ENCODE results near the gene HERC2.

The HERC2 gene

GRCh38 chr15:28122038-28122949, 199.7 kb downstream of the HERC2 start:
- no peak for TF ChIP-seq POLR2AphosphoS5 (IDR thresholded peaks at IDR 0.05; ENCODE audit: low read depth, low read length)
- no peak for TF ChIP-seq TAF1 (IDR thresholded peaks at IDR 0.05; ENCODE audit: borderline replicate concordance, insufficient read depth, low read length)
- TF ChIP-seq, protein P1, sequence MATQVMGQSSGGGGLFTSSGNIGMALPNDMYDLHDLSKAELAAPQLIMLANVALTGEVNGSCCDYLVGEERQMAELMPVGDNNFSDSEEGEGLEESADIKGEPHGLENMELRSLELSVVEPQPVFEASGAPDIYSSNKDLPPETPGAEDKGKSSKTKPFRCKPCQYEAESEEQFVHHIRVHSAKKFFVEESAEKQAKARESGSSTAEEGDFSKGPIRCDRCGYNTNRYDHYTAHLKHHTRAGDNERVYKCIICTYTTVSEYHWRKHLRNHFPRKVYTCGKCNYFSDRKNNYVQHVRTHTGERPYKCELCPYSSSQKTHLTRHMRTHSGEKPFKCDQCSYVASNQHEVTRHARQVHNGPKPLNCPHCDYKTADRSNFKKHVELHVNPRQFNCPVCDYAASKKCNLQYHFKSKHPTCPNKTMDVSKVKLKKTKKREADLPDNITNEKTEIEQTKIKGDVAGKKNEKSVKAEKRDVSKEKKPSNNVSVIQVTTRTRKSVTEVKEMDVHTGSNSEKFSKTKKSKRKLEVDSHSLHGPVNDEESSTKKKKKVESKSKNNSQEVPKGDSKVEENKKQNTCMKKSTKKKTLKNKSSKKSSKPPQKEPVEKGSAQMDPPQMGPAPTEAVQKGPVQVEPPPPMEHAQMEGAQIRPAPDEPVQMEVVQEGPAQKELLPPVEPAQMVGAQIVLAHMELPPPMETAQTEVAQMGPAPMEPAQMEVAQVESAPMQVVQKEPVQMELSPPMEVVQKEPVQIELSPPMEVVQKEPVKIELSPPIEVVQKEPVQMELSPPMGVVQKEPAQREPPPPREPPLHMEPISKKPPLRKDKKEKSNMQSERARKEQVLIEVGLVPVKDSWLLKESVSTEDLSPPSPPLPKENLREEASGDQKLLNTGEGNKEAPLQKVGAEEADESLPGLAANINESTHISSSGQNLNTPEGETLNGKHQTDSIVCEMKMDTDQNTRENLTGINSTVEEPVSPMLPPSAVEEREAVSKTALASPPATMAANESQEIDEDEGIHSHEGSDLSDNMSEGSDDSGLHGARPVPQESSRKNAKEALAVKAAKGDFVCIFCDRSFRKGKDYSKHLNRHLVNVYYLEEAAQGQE (IDR thresholded peaks at IDR 0.05; ENCODE audit: insufficient read depth in 1 of 2, low read depth in 2 of 2, low read length in 2 of 2): no peak
- TF ChIP-seq FOXP2 (optimal IDR thresholded peaks at IDR 0.05; ENCODE audit: borderline replicate concordance, extremely low read depth, extremely low read length, insufficient read depth): no peak
- no peak for TF ChIP-seq SIN3A (IDR thresholded peaks at IDR 0.05; ENCODE audit: borderline replicate concordance, insufficient read depth, low read length)

- TF ChIP-seq, protein P1 (IDR thresholded peaks at IDR 0.05; ENCODE audit: insufficient read depth in 1 of 2, low read depth in 2 of 2, low read length in 2 of 2): no peak
- TF ChIP-seq SIN3A (IDR thresholded peaks at IDR 0.05; ENCODE audit: borderline replicate concordance, insufficient read depth, low read length) (no peak), TAF1 (IDR thresholded peaks at IDR 0.05; ENCODE audit: borderline replicate concordance, insufficient read depth, low read length) (no peak), FOXP2 (optimal IDR thresholded peaks at IDR 0.05; ENCODE audit: borderline replicate concordance, extremely low read depth, extremely low read length, insufficient read depth) (no peak), POLR2AphosphoS5 (IDR thresholded peaks at IDR 0.05; ENCODE audit: low read depth, low read length) (no peak)
Measured at GRCh38 chr15:28120359-28120640, 201.7 kb downstream of the HERC2 start.

DNA sequence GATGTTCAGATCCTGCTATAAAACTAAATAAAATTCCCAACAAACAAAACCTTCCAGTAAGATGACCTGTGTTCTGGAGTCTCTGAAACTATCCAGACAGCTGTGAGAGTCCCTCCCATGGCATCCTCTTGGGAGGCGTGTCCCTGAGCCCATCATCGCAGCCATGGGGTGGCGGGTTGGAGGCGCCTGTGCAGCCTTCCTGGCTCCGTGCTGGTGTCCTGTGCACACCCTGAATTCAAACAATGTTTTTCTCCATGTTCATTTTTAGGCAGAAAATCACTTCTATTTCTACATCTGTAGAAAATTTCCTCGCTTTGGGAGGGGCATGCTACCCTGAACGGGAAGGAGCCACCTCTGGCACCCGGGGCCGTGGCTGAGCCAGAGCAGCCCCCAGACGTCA, 203.4 kb downstream of the HERC2 start:
- no peak for TF ChIP-seq FOXP2 (optimal IDR thresholded peaks at IDR 0.05; ENCODE audit: borderline replicate concordance, extremely low read depth, extremely low read length, insufficient read depth)
- TF ChIP-seq POLR2AphosphoS5 (IDR thresholded peaks at IDR 0.05; ENCODE audit: low read depth, low read length): no peak
- TF ChIP-seq TAF1 (IDR thresholded peaks at IDR 0.05; ENCODE audit: borderline replicate concordance, insufficient read depth, low read length): no peak
- TF ChIP-seq, protein P1 (IDR thresholded peaks at IDR 0.05; ENCODE audit: insufficient read depth in 1 of 2, low read depth in 2 of 2, low read length in 2 of 2): no peak
- no peak for TF ChIP-seq SIN3A (IDR thresholded peaks at IDR 0.05; ENCODE audit: borderline replicate concordance, insufficient read depth, low read length)

DNA sequence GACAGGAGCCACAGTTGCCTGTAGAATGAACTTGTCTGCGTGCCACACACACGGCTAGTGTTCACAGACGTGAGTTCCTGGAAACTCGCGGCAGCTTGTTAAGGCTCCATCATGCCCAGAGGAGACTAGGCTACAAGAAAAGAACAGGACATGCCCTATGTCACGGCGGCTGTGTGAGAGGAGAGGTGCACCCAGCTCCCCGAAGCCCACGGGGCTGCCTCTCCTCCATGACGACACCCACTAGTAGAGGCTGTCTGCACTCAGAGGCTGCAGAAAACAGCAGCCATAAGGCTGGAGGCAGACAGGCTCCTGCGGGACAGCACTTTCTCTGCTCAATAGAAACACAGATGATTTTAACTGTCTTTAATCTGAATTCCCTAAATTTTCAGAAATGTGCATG, 203.9 kb downstream of the HERC2 start:
- TF ChIP-seq, protein P1 (IDR thresholded peaks at IDR 0.05; ENCODE audit: insufficient read depth in 1 of 2, low read depth in 2 of 2, low read length in 2 of 2): no peak

All from PFSK-1 (cell line).